Esophagus muscularis mucosa (tissue), 4 donors: Measurements from ENCODE around the gene PLEKHM3. TPM values are rescaled to one million over a fixed set of nuclear protein-coding genes. Genes with fewer than 3 reads are reported as not detected.

Source experiments
- DNase-seq: peaks from one replicate; pipeline ENCODE4 v3.0.0-alpha.2; 2017; ENCODE audit errors: extremely low spot score
- H3K27ac ChIP-seq, 4 donors: fragments of 200-600 bp; sonication (generic); replicated peaks in 1 of 4; 1 replicate in 3 of 4; 2 replicates in 1 of 4; pipeline ENCODE4 v1.5.1; 2016 to 2019; ENCODE audit warnings: mild to moderate bottlenecking in 1 of 4
- H3K27me3 ChIP-seq, 4 donors: fragments of 200-600 bp; sonication (generic); one replicate each; pipeline versions ENCODE4 v1.5.1 to v1.6.0; 2016 to 2019
- H3K36me3 ChIP-seq, 4 donors: fragments of 200-600 bp; sonication (generic); one replicate each; pipeline ENCODE4 v1.5.1; 2016 to 2019
- H3K4me1 ChIP-seq, 4 donors: fragments of 200-600 bp; sonication (generic); one replicate each; pipeline ENCODE4 v1.5.1; 2016 to 2019
- H3K4me3 ChIP-seq, 4 donors: fragments of 200-600 bp; sonication (generic); 1 replicate in 2 of 4; 2 replicates in 2 of 4; pipeline ENCODE4 v1.5.1; 2016 to 2019; ENCODE audit warnings: mild to moderate bottlenecking in 4 of 4, moderate library complexity in 1 of 4
- H3K9me3 ChIP-seq, 4 donors: fragments of 200-600 bp; sonication (generic); 1 replicate in 3 of 4; 2 replicates in 1 of 4; pipeline ENCODE4 v1.5.1; 2016 to 2019
- CTCF ChIP-seq, 3 experiments: fragments of 200-600 bp in 2 of 3; fragments of 450-650 bp in 1 of 3; sonication (generic) in 2 of 3; IDR thresholded peaks; one replicate each; pipeline ENCODE4 v1.5.1; 2017 to 2019; ENCODE audit warnings: antibody characterized with exemption in 3 of 3, mild to moderate bottlenecking in 2 of 3, moderate library complexity in 1 of 3
- EP300 ChIP-seq: sonication (generic); formaldehyde crosslinking; IDR thresholded peaks from one replicate; pipeline ENCODE4 v1.6.1; 2017; ENCODE audit warnings: antibody characterized with exemption
- POLR2A ChIP-seq: fragments of 450-650 bp; IDR thresholded peaks from one replicate; pipeline ENCODE4 v1.6.1; 2017; ENCODE audit warnings: antibody characterized with exemption, moderate library complexity, mild to moderate bottlenecking, low read depth
- POLR2AphosphoS5 ChIP-seq, 2 donors: sonication (generic); formaldehyde crosslinking; IDR thresholded peaks; one replicate each; pipeline ENCODE4 v1.6.1; 2017; ENCODE audit warnings: antibody characterized with exemption in 2 of 2
- WGBS: methylation state at CpG from one replicate; pipeline ENCODE4 v1.1.5; 2018; 5-methylcytosine and 5-hydroxymethylcytosine counted together
- intact Hi-C: fragments of 100-400 bp; cut with DNase I; formaldehyde crosslinking; loops from one replicate; pipeline ENCODE4 v1.15.1; 2023
- total RNA-seq, 4 donors: library from RNA; depleted of rRNA; stranded (reverse); fragments of >200 nt; gene quantifications; one replicate each; pipeline versions ENCODE4 v1.1.0 to v1.2.1, GENCODE V29; 2016

Gene PLEKHM3
- total RNA-seq, 4 donors from 2014 or later: 24.8 to 34.5 (median 31.1) TPM

GRCh38 chr2:208001924-208002323, 23.4 kb downstream of the PLEKHM3 start:
- Histone ChIP-seq H3K27ac (no peak overlapping the region), H3K27me3 (no peaks in the 10 kb centered on the region), H3K4me3 (no peak overlapping the region), H3K36me3 (peaks cover 0 to 23% (median 22%) of the 10 kb centered on the region in 4 donors), H3K9me3 (no peaks in the 10 kb centered on the region), H3K4me1 (peaks cover 0 to 8% (median 4%) of the 10 kb centered on the region in 4 donors)
- no peak for TF ChIP-seq EP300
- TF ChIP-seq POLR2A: no peak
- no peak for TF ChIP-seq CTCF (IDR thresholded peaks at IDR 0.05)
- TF ChIP-seq POLR2AphosphoS5 (IDR thresholded peaks at IDR 0.05): no peak
- DNase-seq: peak; percentile 21
- WGBS: 97% methylated on average over 5 of the region's 5 CpGs
- intact Hi-C loops: no loop called here

- Histone ChIP-seq H3K36me3 (peaks cover 0 to 23% (median 22%) of the 10 kb centered on the region in 4 donors), H3K4me1 (peaks cover 0 to 8% (median 6%) of the 10 kb centered on the region in 4 donors), H3K27ac (no peak overlapping the region), H3K4me3 (no peak overlapping the region), H3K27me3 (no peaks in the 10 kb centered on the region), H3K9me3 (no peaks in the 10 kb centered on the region)
- WGBS: over 99% methylated on average over 10 of the region's 10 CpGs
- TF ChIP-seq CTCF (IDR thresholded peaks at IDR 0.05) (no peak), EP300 (no peak), POLR2AphosphoS5 (IDR thresholded peaks at IDR 0.05) (no peak), POLR2A (no peak)
- DNase-seq: no peak
- intact Hi-C loops: no loop called here
Measured at GRCh38 chr2:208000701-208001395, 24.5 kb downstream of the PLEKHM3 start.

GRCh38 chr2:207996848-207997247, 28.5 kb downstream of the PLEKHM3 start:
- H3K4me1 ChIP-seq: peaks cover 0 to 8% (median 6%) of the 10 kb centered on the region in 4 donors
- no peak for TF ChIP-seq POLR2A
- TF ChIP-seq POLR2AphosphoS5 (IDR thresholded peaks at IDR 0.05): no peak
- TF ChIP-seq EP300: no peak
- no peak for TF ChIP-seq CTCF (IDR thresholded peaks at IDR 0.05)
- no peaks in the 10 kb centered on the region for H3K9me3 ChIP-seq

GRCh38 chr2:207995887-207996286, 29.4 kb downstream of the PLEKHM3 start:
- 69% methylated on average over 3 of the region's 3 CpGs for WGBS
- peaks cover 0 to 15% (median 14%) of the 10 kb centered on the region in 4 donors for H3K36me3 ChIP-seq
- no peaks in the 10 kb centered on the region for H3K9me3 ChIP-seq
- H3K27ac ChIP-seq: no peak overlapping the region
- no peaks in the 10 kb centered on the region for H3K27me3 ChIP-seq
- no peak overlapping the region for H3K4me3 ChIP-seq
- TF ChIP-seq CTCF (IDR thresholded peaks at IDR 0.05) (no peak), POLR2A (no peak), POLR2AphosphoS5 (IDR thresholded peaks at IDR 0.05) (no peak), EP300 (no peak)
- peak; percentile 10 for DNase-seq
- intact Hi-C loops: no loop called here
- H3K4me1 ChIP-seq: peaks cover 0 to 8% (median 6%) of the 10 kb centered on the region in 4 donors

More at GRCh38 chr2:207996848-207997247, 28.5 kb downstream of the PLEKHM3 start:
- no peak overlapping the region for H3K27ac ChIP-seq
- no peak overlapping the region for H3K4me3 ChIP-seq
- peaks cover 0 to 23% (median 22%) of the 10 kb centered on the region in 4 donors for H3K36me3 ChIP-seq
- intact Hi-C loops: no loop called here
- H3K27me3 ChIP-seq: no peaks in the 10 kb centered on the region
- WGBS: 90% methylated on average over 2 of the region's 2 CpGs
- DNase-seq: no peak
